GM18951 (cell line): Measurements from ENCODE around the gene TP53I13.

Source experiments
- POLR2A ChIP-seq: IDR thresholded peaks from 4 replicates; pipeline ENCODE4 v1.6.1; 2011; ENCODE audit warnings: mild to moderate bottlenecking; ENCODE audit not compliant: insufficient read length, insufficient read depth; ENCODE audit errors: extremely low read depth
- in situ Hi-C: fragments of 300-500 bp; cut with MboI; formaldehyde crosslinking; loops from one replicate; pipeline ENCODE4 v1.12.0; 2022; ENCODE audit warnings: low sequenced_read_pairs, mixed read lengths, inconsistent platforms; ENCODE audit not compliant: unreplicated experiment

Gene TP53I13

GRCh38 chr17:29579866-29580771, 11.6 kb downstream of the TP53I13 start:
- in situ Hi-C loops: no loop called here
- no peak for TF ChIP-seq POLR2A

- in situ Hi-C loops: no loop called here
- TF ChIP-seq POLR2A: no peak
Observed at GRCh38 chr17:29581583-29582253, 13.2 kb downstream of the TP53I13 start.

- in situ Hi-C loops: no loop called here
- TF ChIP-seq POLR2A: no peak
Observed at GRCh38 chr17:29582254-29582765, 13.8 kb downstream of the TP53I13 start.

GRCh38 chr17:29582772-29583171, 14.3 kb downstream of the TP53I13 start:
- TF ChIP-seq POLR2A: no peak
- in situ Hi-C loops: no loop called here

GRCh38 chr17:29583324-29584248, 15.1 kb downstream of the TP53I13 start:
- in situ Hi-C loops: no loop called here
- TF ChIP-seq POLR2A: no peak

- in situ Hi-C loops: no loop called here
- TF ChIP-seq POLR2A: no peak
Observed at GRCh38 chr17:29584452-29585079, 16.1 kb downstream of the TP53I13 start.

GRCh38 chr17:29585080-29585751, 16.7 kb downstream of the TP53I13 start:
- in situ Hi-C loops: no loop called here
- no peak for TF ChIP-seq POLR2A

GRCh38 chr17:29586676-29587469, 18.4 kb downstream of the TP53I13 start:
- no peak for TF ChIP-seq POLR2A
- in situ Hi-C loops: no loop called here

GRCh38 chr17:29587591-29587990, 19.1 kb downstream of the TP53I13 start:
- in situ Hi-C loops: no loop called here
- no peak for TF ChIP-seq POLR2A

GRCh38 chr17:29588017-29588561, 19.6 kb downstream of the TP53I13 start:
- no peak for TF ChIP-seq POLR2A
- in situ Hi-C loops: no loop called here
